H1 (cell line): ENCODE results near the gene EVC2. TPM values are rescaled to one million over a fixed set of nuclear protein-coding genes. Genes with fewer than 3 reads are reported as not detected.

Experiments
- CTCF ChIA-PET: fragments of 300-600 bp; sonication (Branson Sonifier 250); formaldehyde crosslinking; loops from one replicate; lab custom pipeline; 2021; ENCODE audit not compliant: partially characterized antibody; lab: Charles Lee
- POLR2A ChIA-PET: fragments of 300-600 bp; sonication (Branson Sonifier 250); formaldehyde crosslinking; loops from one replicate; lab custom pipeline; 2021; ENCODE audit warnings: inconsistent platforms; ENCODE audit not compliant: partially characterized antibody; lab: Charles Lee
- DNase-seq, 2 experiments: peaks; one replicate each; pipeline versions ENCODE4 v3.0.0 to v3.0.0-alpha.2; 2010 to 2022; ENCODE audit warnings: low spot score in 2 of 2, low read depth in 1 of 2, mixed read lengths in 1 of 2
- FAIRE-seq: peaks from 2 replicates; lab custom pipeline; 2011; peaks lifted over from hg19 to GRCh38; lab: Jason Lieb, UNC
- H2AFZ ChIP-seq: 2 replicates; pipeline ENCODE4 v1.8.1; 2012; ENCODE audit warnings: low read length, inconsistent platforms
- H2AK5ac ChIP-seq: 2 replicates; pipeline ENCODE4 v1.6.1; 2013; ENCODE audit warnings: low read depth, low read length
- H2BK120ac ChIP-seq: replicated peaks from 2 replicates; pipeline ENCODE3; 2013; ENCODE audit warnings: low read depth, low read length, inconsistent platforms
- H2BK12ac ChIP-seq: 2 replicates; pipeline ENCODE4 v1.6.1; 2013; ENCODE audit warnings: low read depth, low read length
- H2BK15ac ChIP-seq: 2 replicates; pipeline ENCODE4 v1.6.1; 2013; ENCODE audit warnings: low read length
- H2BK20ac ChIP-seq: 2 replicates; pipeline ENCODE4 v1.6.1; 2013; ENCODE audit warnings: low read length
- H2BK5ac ChIP-seq: 2 replicates; pipeline ENCODE4 v1.6.1; 2013; ENCODE audit warnings: low read depth, low read length
- H3K14ac ChIP-seq: 2 replicates; pipeline ENCODE4 v1.6.1; 2013; ENCODE audit warnings: inconsistent platforms; ENCODE audit not compliant: insufficient read length
- H3K18ac ChIP-seq: 2 replicates; pipeline ENCODE4 v1.6.1; 2013; ENCODE audit warnings: low read length; ENCODE audit errors: extremely low read depth
- H3K23ac ChIP-seq: 2 replicates; pipeline ENCODE4 v1.6.1; 2013; ENCODE audit warnings: inconsistent platforms; ENCODE audit not compliant: insufficient read length
- H3K23me2 ChIP-seq: 2 replicates; pipeline ENCODE4 v1.6.1; 2013; ENCODE audit warnings: low read depth, low read length
- H3K27ac ChIP-seq: 2 replicates; pipeline ENCODE4 v1.6.1; 2011; ENCODE audit warnings: low read depth, low read length, inconsistent platforms
- H3K27me3 ChIP-seq, 4 experiments: replicated peaks in 1 of 4; 1 replicate in 1 of 4; 2 replicates in 3 of 4; pipeline versions ENCODE4 v1.6.1 to v1.8.1; 2011 to 2013; ENCODE audit warnings: low read length in 3 of 4, mild to moderate bottlenecking in 3 of 4, inconsistent platforms in 2 of 4, mixed read lengths in 2 of 4, moderate library complexity in 1 of 4; ENCODE audit not compliant: control insufficient read depth in 3 of 4, insufficient read depth in 3 of 4; ENCODE audit errors: extremely low read depth in 1 of 4
- H3K36me3 ChIP-seq, 4 experiments: 2 replicates each; pipeline versions ENCODE4 v1.6.1 to v1.8.1; 2011 to 2013; ENCODE audit warnings: mild to moderate bottlenecking in 4 of 4, low read length in 3 of 4, moderate library complexity in 2 of 4, control low read depth in 1 of 4, inconsistent platforms in 1 of 4; ENCODE audit not compliant: insufficient read depth in 4 of 4, control insufficient read depth in 2 of 4
- H3K4ac ChIP-seq: replicated peaks from 2 replicates; pipeline ENCODE3; 2013; ENCODE audit warnings: low read length, low read depth, mixed read lengths, inconsistent platforms; ENCODE audit not compliant: insufficient read length
- H3K4me1 ChIP-seq, 4 experiments: replicated peaks in 1 of 4; 1 replicate in 1 of 4; 2 replicates in 3 of 4; pipeline versions ENCODE4 v1.6.1 to v1.8.1; 2011 to 2013; ENCODE audit warnings: low read length in 3 of 4, inconsistent platforms in 2 of 4, mixed read lengths in 1 of 4; ENCODE audit not compliant: insufficient read depth in 4 of 4, control insufficient read depth in 3 of 4
- H3K4me2 ChIP-seq, 2 experiments: 2 replicates each; pipeline versions ENCODE4 v1.6.1 to v1.8.1; 2011 to 2013; ENCODE audit warnings: low read depth in 2 of 2, low read length in 2 of 2, control low read depth in 1 of 2, inconsistent platforms in 1 of 2, mild to moderate bottlenecking in 1 of 2; ENCODE audit not compliant: insufficient read depth in 1 of 2
- H3K4me3 ChIP-seq, 4 experiments: fragments of 200-600, 300-600 bp in 1 of 4; sonication (generic), shearing (Covaris generic), sonication (Bioruptor Twin) in 1 of 4; 2 replicates each; pipeline versions ENCODE4 v1.5.1 to v1.8.1; 2011 to 2016; ENCODE audit warnings: low read length in 4 of 4, low read depth in 3 of 4, control low read depth in 2 of 4, inconsistent platforms in 2 of 4, mild to moderate bottlenecking in 2 of 4, mixed read lengths in 1 of 4, moderate library complexity in 1 of 4; ENCODE audit not compliant: insufficient read depth in 2 of 4; ENCODE audit errors: extremely low read depth in 1 of 4
- H3K56ac ChIP-seq: replicated peaks from 2 replicates; pipeline ENCODE3; 2013; ENCODE audit warnings: low read depth, mild to moderate bottlenecking, mixed read lengths, low read length, inconsistent platforms; ENCODE audit not compliant: insufficient read length
- H3K79me1 ChIP-seq: 2 replicates; pipeline ENCODE4 v1.6.1; 2013; ENCODE audit warnings: low read depth, low read length, control low read depth
- H3K79me2 ChIP-seq, 2 experiments: 2 replicates each; pipeline versions ENCODE4 v1.6.1 to v1.8.1; 2012 to 2013; ENCODE audit warnings: low read length in 2 of 2, mild to moderate bottlenecking in 2 of 2, inconsistent platforms in 1 of 2; ENCODE audit not compliant: insufficient read depth in 2 of 2, control insufficient read depth in 1 of 2
- H3K9ac ChIP-seq, 4 experiments: replicated peaks in 1 of 4; 1 replicate in 1 of 4; 2 replicates in 3 of 4; pipeline versions ENCODE4 v1.6.1 to v1.8.1; 2011 to 2013; ENCODE audit warnings: low read depth in 3 of 4, low read length in 3 of 4, control low read depth in 2 of 4, mild to moderate bottlenecking in 2 of 4, moderate library complexity in 2 of 4, inconsistent platforms in 1 of 4; ENCODE audit errors: extremely low read depth in 1 of 4
- H3K9me3 ChIP-seq, 2 experiments: 2 replicates each; pipeline versions ENCODE4 v1.6.1 to v1.8.1; 2012 to 2013; ENCODE audit warnings: mild to moderate bottlenecking in 2 of 2, moderate library complexity in 2 of 2, control low read depth in 1 of 2, inconsistent platforms in 1 of 2, low read depth in 1 of 2, low read length in 1 of 2, mixed read lengths in 1 of 2; ENCODE audit not compliant: insufficient read depth in 2 of 2
- H4K20me1 ChIP-seq, 2 experiments: replicated peaks in 1 of 2; 2 replicates each; pipeline versions ENCODE3 to v1.8.1; 2011 to 2013; ENCODE audit warnings: inconsistent platforms in 2 of 2, low read length in 2 of 2, mild to moderate bottlenecking in 1 of 2; ENCODE audit not compliant: insufficient read depth in 2 of 2, control insufficient read depth in 1 of 2
- H4K5ac ChIP-seq: 2 replicates; pipeline ENCODE4 v1.6.1; 2013; ENCODE audit warnings: low read length, low read depth, mixed read lengths, inconsistent platforms; ENCODE audit not compliant: insufficient read length
- H4K8ac ChIP-seq: 2 replicates; pipeline ENCODE4 v1.8.0; 2013; ENCODE audit warnings: mild to moderate bottlenecking, moderate library complexity, low read length, inconsistent platforms; ENCODE audit not compliant: insufficient read depth; ENCODE audit errors: extremely low read depth
- H4K91ac ChIP-seq: replicated peaks from 2 replicates; pipeline ENCODE3; 2013; ENCODE audit warnings: low read length, mixed read lengths, inconsistent platforms; ENCODE audit not compliant: insufficient read length
- EGR1 ChIP-seq: IDR thresholded peaks from 2 replicates; pipeline ENCODE4 v1.6.1; 2011; ENCODE audit warnings: low read depth, low read length, borderline replicate concordance
- SIRT6 ChIP-seq: IDR thresholded peaks from one replicate; pipeline ENCODE4 v1.7.1; 2012; ENCODE audit warnings: low read length, inconsistent platforms
- WGBS, 2 experiments: shearing (Covaris generic) in 1 of 2; methylation state at CpG; one replicate each; pipeline versions ENCODE4 v1.1.6 to v1.1.7; 2013 to 2015; ENCODE audit warnings: low lambda C conversion rate in 2 of 2, mixed read lengths in 2 of 2, inconsistent platforms in 1 of 2, low coverage in 1 of 2, missing lambda C conversion rate in 1 of 2; ENCODE audit not compliant: insufficient replicate concordance in 2 of 2, insufficient coverage in 1 of 2, insufficient read length in 1 of 2; ENCODE audit errors: extremely low coverage in 1 of 2, missing lambda C conversion rate in 1 of 2; 5-methylcytosine and 5-hydroxymethylcytosine counted together
- polyA plus RNA-seq, 7 experiments: library from polyadenylated mRNA; depleted of rRNA in 3 of 7; stranded (reverse) in 5 of 7; unstranded in 2 of 7; fragments of >200 nt in 5 of 7; fragments of 200-250 nt in 2 of 7; gene quantifications; 1 replicate in 5 of 7; 2 replicates in 1 of 7; 4 replicates in 1 of 7; pipeline versions ENCODE4 v1.2.1 to v1.2.3, GENCODE V29; 2011 to 2013; ENCODE audit warnings: missing spikeins in 2 of 7, mixed read lengths in 2 of 7
- total RNA-seq: library from RNA; stranded (reverse); fragmentation: NEBNext Ultra II Directional; extraction: Animal tissue kit (Norgen Biotek cat#: 25700); gene quantifications from 2 replicates; pipeline ENCODE4 v1.2.1, GENCODE V29; 2021

The EVC2 gene
- total and polyA plus RNA-seq, 2 of the 8 experiments (the other 6 are each of a cell fraction or from before 2014, with no cell fraction given), result 0.73 to 5.9 TPM

DNA sequence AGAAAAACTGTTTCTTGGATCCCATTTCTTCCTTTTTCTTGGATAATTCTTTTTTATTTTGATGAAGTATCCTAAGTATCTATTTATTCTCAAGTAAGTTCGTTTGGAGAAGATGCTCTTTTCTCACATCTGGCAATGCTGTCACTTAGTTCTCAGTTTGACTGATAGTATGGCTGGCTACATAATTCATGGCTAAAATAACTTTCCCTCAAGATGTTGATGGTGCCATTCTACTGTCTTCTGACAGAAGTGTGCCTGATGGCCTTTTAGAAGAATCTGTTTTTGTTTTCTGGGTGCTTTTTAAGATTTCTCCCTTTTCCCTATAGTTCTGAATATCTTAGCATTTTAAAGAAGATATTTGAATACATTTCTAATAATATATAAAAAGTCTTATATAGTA lies 41.6 kb downstream of the EVC2 start:
- TF ChIP-seq EGR1 (no peak), SIRT6 (no peak)
- Histone ChIP-seq H3K4me2 (no peak overlapping the region), H3K36me3 (peaks cover 0 to 11% (median 0%) of the 10 kb centered on the region in 4 experiments; a peak in 3 of 8 replicates), H2AK5ac (no peak overlapping the region), H2AFZ (no peak overlapping the region), H3K56ac (no peak overlapping the region), H3K79me2 (peaks cover 0 to 3% of the 10 kb centered on the region in 2 experiments; a peak in 1 of 4 replicates), H3K27ac (no peak overlapping the region), H3K23ac (no peak overlapping the region), H3K23me2 (peaks cover 10% of the 10 kb centered on the region; the same call in 1 of the 2 replicates), H3K4me3 (no peak overlapping the region), H3K18ac (no peak overlapping the region), H3K4me1 (no peaks in the 10 kb centered on the region), H4K5ac (no peak overlapping the region), H3K9ac (no peak overlapping the region), H3K4ac (no peak overlapping the region), H3K9me3 (peaks cover 7 to 14% of the 10 kb centered on the region in 2 experiments), H3K79me1 (no peaks in the 10 kb centered on the region), H4K91ac (no peak overlapping the region), H2BK12ac (no peak overlapping the region), H3K14ac (no peak overlapping the region), H4K8ac (no peak overlapping the region), H3K27me3 (no peaks in the 10 kb centered on the region), H2BK15ac (no peak overlapping the region), H2BK20ac (no peak overlapping the region), H2BK120ac (no peak overlapping the region), H2BK5ac (no peak overlapping the region), H4K20me1 (peaks cover 0 to 3% of the 10 kb centered on the region in 2 experiments)
- 71% methylated on average over 1 of the region's 1 CpG; no CpG with 5 or more reads in 1 of the 2 experiments for WGBS, 2 experiments
- ChIA-PET POLR2A (no interaction called here), CTCF (no interaction called here)
- no peak for FAIRE-seq
- DNase-seq, result no peak
